Endothelial cell (in vitro differentiated cells): ENCODE measurements around the gene HOXB2. TPM values are rescaled to one million over a fixed set of nuclear protein-coding genes. Genes with fewer than 3 reads are reported as not detected.

Source experiments
- DNase-seq: peaks from one replicate; pipeline ENCODE4 v3.0.0; 2021; ENCODE audit warnings: low spot score
- H3K27ac Mint-ChIP-seq: one replicate; pipeline ENCODE4 v1.8.0; 2021; ENCODE audit warnings: mixed read lengths, inconsistent platforms; ENCODE audit not compliant: unreplicated experiment
- H3K27me3 Mint-ChIP-seq: one replicate; pipeline ENCODE4 v1.8.0; 2021; ENCODE audit warnings: mild to moderate bottlenecking, moderate library complexity, mixed read lengths, inconsistent platforms; ENCODE audit not compliant: unreplicated experiment
- H3K36me3 Mint-ChIP-seq: one replicate; pipeline ENCODE4 v1.8.0; 2021; ENCODE audit warnings: mild to moderate bottlenecking, low read depth, mixed read lengths, inconsistent platforms; ENCODE audit not compliant: unreplicated experiment
- H3K4me1 Mint-ChIP-seq: one replicate; pipeline ENCODE4 v1.8.0; 2021; ENCODE audit warnings: mild to moderate bottlenecking, mixed read lengths, inconsistent platforms; ENCODE audit not compliant: unreplicated experiment
- H3K4me3 Mint-ChIP-seq: one replicate; pipeline ENCODE4 v1.8.0; 2021; ENCODE audit warnings: mild to moderate bottlenecking, mixed read lengths, inconsistent platforms; ENCODE audit not compliant: unreplicated experiment
- H3K9me3 Mint-ChIP-seq: one replicate; pipeline ENCODE4 v1.8.0; 2021; ENCODE audit warnings: mixed read lengths, inconsistent platforms; ENCODE audit not compliant: unreplicated experiment
- total RNA-seq: library from RNA; stranded (reverse); fragmentation: NEBNext Ultra II Directional; extraction: Animal tissue kit (Norgen Biotek cat#: 25700); gene quantifications from one replicate; pipeline ENCODE4 v1.2.1, GENCODE V29; 2021; ENCODE audit not compliant: unreplicated experiment
- TF ChIP-seq, protein P1 (sequence below): fragments of 200-600 bp; sonication (generic); IDR thresholded peaks from one replicate; pipeline ENCODE4 v1.5.0; 2021; ENCODE audit warnings: antibody characterized with exemption; ENCODE audit not compliant: unreplicated experiment

Gene HOXB2
- total RNA-seq, 1 donor from 2014 or later = 5.6 TPM

DNA sequence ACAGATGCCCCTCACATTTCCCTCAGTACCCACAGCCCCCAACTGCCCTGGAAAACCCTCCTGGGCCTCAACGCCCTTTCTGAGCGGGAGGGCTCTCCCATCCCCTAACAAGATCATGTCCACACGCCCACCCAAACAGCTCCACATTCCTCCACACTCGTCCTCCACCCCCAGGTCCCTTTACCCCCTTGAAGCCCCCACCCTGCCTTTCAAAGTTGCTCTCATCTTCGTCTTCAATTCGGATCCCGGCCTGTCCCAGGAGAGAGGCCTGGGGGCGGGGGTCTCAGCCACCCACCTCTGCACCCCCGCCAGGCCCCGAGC is 18.9 kb upstream of the HOXB2 start:
- no peaks in the 10 kb centered on the region for H3K9me3 Mint-ChIP-seq
- TF ChIP-seq, protein P1, sequence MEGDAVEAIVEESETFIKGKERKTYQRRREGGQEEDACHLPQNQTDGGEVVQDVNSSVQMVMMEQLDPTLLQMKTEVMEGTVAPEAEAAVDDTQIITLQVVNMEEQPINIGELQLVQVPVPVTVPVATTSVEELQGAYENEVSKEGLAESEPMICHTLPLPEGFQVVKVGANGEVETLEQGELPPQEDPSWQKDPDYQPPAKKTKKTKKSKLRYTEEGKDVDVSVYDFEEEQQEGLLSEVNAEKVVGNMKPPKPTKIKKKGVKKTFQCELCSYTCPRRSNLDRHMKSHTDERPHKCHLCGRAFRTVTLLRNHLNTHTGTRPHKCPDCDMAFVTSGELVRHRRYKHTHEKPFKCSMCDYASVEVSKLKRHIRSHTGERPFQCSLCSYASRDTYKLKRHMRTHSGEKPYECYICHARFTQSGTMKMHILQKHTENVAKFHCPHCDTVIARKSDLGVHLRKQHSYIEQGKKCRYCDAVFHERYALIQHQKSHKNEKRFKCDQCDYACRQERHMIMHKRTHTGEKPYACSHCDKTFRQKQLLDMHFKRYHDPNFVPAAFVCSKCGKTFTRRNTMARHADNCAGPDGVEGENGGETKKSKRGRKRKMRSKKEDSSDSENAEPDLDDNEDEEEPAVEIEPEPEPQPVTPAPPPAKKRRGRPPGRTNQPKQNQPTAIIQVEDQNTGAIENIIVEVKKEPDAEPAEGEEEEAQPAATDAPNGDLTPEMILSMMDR = no peak
- peak overlapping the region; percentile 94 for H3K4me3 Mint-ChIP-seq
- no peak for DNase-seq
- H3K27me3 Mint-ChIP-seq = peaks cover 25% of the 10 kb centered on the region
- no peak overlapping the region for H3K27ac Mint-ChIP-seq
- H3K4me1 Mint-ChIP-seq = peaks cover 47% of the 10 kb centered on the region
- H3K36me3 Mint-ChIP-seq = peaks cover 14% of the 10 kb centered on the region

DNA sequence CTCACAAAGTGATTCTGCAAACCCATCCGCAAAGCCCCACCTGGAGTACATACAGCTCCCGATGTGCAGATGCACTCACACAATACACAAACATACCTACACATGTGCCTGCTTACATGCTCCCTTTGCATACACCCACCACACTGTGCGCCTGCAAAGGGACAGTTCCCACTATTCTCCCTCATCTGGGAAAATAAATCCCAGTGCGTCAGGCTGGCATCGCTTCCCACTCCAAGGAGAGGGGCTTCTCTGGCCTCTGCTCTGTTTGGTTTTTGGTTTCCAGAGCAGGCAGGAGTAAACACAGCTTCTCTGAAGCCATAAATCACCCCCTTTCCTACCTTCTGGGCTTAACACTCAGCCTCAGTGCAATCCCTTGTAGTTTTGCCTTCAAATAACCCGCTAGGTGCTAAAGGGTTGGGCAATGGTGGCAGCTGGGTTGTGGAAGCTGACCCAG is 18.5 kb upstream of the HOXB2 start:
- Mint-ChIP-seq H3K27ac (no peak overlapping the region), H3K4me1 (peaks cover 46% of the 10 kb centered on the region), H3K9me3 (no peaks in the 10 kb centered on the region), H3K27me3 (peaks cover 29% of the 10 kb centered on the region), H3K4me3 (peak overlapping the region; percentile 94), H3K36me3 (peaks cover 19% of the 10 kb centered on the region)
- TF ChIP-seq, protein P1 = no peak
- DNase-seq = no peak

DNA sequence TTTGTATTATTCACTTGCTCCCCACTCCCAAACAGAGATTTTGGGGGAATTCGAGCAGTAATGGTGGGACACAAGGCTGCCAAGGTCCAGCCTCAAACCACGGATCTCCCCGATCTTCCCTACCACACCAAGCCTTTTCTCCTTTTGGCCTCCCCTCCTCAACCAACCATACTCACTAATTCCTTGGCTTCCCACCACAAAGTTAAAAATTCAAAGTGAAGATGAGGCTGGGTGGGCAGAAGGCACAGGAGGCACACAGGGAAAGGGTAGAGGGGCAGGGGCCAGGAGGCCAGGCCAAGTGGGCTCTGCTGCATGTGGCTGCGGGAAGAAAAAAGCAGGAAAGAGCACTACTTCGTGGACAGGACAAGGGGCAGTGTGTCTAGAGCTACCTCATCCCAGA is 18.0 kb upstream of the HOXB2 start:
- H3K4me3 Mint-ChIP-seq = peak overlapping the region; percentile 94

DNA sequence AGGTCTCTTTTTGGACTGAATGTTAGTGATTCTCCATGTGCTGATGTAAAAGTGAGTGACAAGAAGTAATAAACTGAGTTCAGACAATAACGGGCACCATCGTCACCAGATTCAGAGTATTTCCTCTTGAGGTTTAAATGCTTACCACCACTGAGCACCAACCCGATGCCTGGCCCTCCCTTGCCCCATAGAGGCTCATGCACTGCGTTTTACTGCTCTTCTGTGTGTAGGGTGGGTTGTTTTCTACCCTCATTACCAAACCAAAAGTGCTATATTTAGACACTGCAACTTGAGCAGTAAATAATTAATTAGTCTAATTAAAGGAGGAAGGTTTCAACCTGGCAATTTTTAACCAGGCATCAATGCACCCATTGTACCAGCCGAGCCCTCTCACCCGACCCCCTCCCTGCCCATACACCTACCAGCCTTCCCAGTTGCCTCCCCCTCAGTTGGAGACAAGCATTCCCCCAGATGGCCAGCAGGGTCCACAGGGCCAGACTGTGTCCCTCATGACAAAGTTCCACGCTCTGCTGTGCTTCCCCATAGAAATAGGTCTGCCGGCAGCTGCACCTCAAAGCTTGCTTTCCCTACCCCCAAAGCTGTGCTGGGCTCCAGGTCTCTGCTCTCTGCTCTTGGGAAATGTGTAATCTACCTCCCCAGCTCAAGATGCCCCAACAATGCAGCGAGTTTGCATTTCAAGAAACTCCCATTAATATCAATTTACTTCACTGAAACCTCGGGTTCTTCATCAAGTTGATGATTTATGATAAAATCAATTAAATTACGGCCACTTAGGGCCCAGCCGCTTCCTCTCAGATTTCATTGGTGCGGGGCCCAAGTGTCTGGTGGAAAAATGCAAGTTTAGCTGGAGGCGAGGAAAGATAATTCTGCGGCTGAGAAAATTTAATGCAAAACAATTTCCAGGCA is 17.2 kb upstream of the HOXB2 start:
- Mint-ChIP-seq H3K4me1 (peaks cover 50% of the 10 kb centered on the region), H3K4me3 (peak overlapping the region; percentile 60)

More for the DNA sequence above, 18.0 kb upstream of the HOXB2 start:
- Mint-ChIP-seq H3K9me3 (no peaks in the 10 kb centered on the region), H3K36me3 (peaks cover 19% of the 10 kb centered on the region), H3K27ac (no peak overlapping the region), H3K4me1 (peaks cover 47% of the 10 kb centered on the region), H3K27me3 (peaks cover 30% of the 10 kb centered on the region)
- no peak for DNase-seq
- TF ChIP-seq, protein P1 = no peak

More for the DNA sequence above, 17.2 kb upstream of the HOXB2 start:
- DNase-seq = no peak
- H3K27me3 Mint-ChIP-seq = peaks cover 34% of the 10 kb centered on the region
- TF ChIP-seq, protein P1 = peak; percentile 56
- peaks cover 19% of the 10 kb centered on the region for H3K36me3 Mint-ChIP-seq
- no peaks in the 10 kb centered on the region for H3K9me3 Mint-ChIP-seq
- H3K27ac Mint-ChIP-seq = no peak overlapping the region
